Measurements from ENCODE around the gene SNN. TPM values are rescaled to one million over a fixed set of nuclear protein-coding genes. Genes with fewer than 3 reads are reported as not detected.

SNN gene
- total RNA-seq, 1 donor from 2014 or later, result 16.7 TPM

- Histone ChIP-seq H3K27me3 (ENCODE audit: insufficient read depth, low read length) (no peaks in the 10 kb centered on the region), H3K36me3 (ENCODE audit: insufficient read depth, low read length) (no peaks in the 10 kb centered on the region), H3K9ac (ENCODE audit: low read length) (no peak overlapping the region), H2AFZ (ENCODE audit: low read depth, low read length) (no peak overlapping the region), H3K79me2 (ENCODE audit: insufficient read depth, low read length) (peaks cover 14% of the 10 kb centered on the region), H3K4me3 (ENCODE audit: insufficient read depth, low read depth, low read length) (no peak overlapping the region), H4K20me1 (ENCODE audit: insufficient read depth, low read length) (peaks cover 11% of the 10 kb centered on the region), H3K27ac (ENCODE audit: low read depth, low read length) (no peak overlapping the region), H3K9me3 (ENCODE audit: insufficient read depth, low read depth, low read length) (no peaks in the 10 kb centered on the region), H3K4me1 (ENCODE audit: insufficient read depth, low read length) (peaks cover 14% of the 10 kb centered on the region), H3K4me2 (ENCODE audit: low read length) (no peak overlapping the region)
- Mint-ChIP-seq H3K27ac (ENCODE audit: unreplicated experiment) (no peak overlapping the region), H3K4me1 (ENCODE audit: low read depth, unreplicated experiment) (peaks cover 6% of the 10 kb centered on the region), H3K4me3 (ENCODE audit: unreplicated experiment) (no peak overlapping the region), H3K36me3 (ENCODE audit: low read depth, unreplicated experiment) (no peaks in the 10 kb centered on the region), H3K27me3 (ENCODE audit: low read depth, unreplicated experiment) (peaks cover 10% of the 10 kb centered on the region), H3K9me3 (ENCODE audit: unreplicated experiment) (no peaks in the 10 kb centered on the region)
- DNase-seq (ENCODE audit: low read depth), result no peak
- TF ChIP-seq EZH2 (IDR thresholded peaks at IDR 0.05; ENCODE audit: insufficient read depth, low read length) (no peak), CTCF (IDR thresholded peaks at IDR 0.05; ENCODE audit: insufficient read depth, low read depth, low read length) (no peak)
- no peak for FAIRE-seq
Observed at GRCh38 chr16:11665071-11665491, 3.2 kb upstream of the SNN start.

GRCh38 chr16:11666103-11667055 lies 1.9 kb upstream of the SNN start:
- Histone ChIP-seq H3K4me2 (ENCODE audit: low read length) (no peak overlapping the region), H3K4me1 (ENCODE audit: insufficient read depth, low read length) (peaks cover 14% of the 10 kb centered on the region), H3K27me3 (ENCODE audit: insufficient read depth, low read length) (no peaks in the 10 kb centered on the region), H3K36me3 (ENCODE audit: insufficient read depth, low read length) (no peaks in the 10 kb centered on the region), H4K20me1 (ENCODE audit: insufficient read depth, low read length) (peaks cover 24% of the 10 kb centered on the region), H3K4me3 (ENCODE audit: insufficient read depth, low read depth, low read length) (no peak overlapping the region), H3K79me2 (ENCODE audit: insufficient read depth, low read length) (peaks cover 27% of the 10 kb centered on the region), H3K9ac (ENCODE audit: low read length) (no peak overlapping the region), H2AFZ (ENCODE audit: low read depth, low read length) (no peak overlapping the region), H3K27ac (ENCODE audit: low read depth, low read length) (no peak overlapping the region), H3K9me3 (ENCODE audit: insufficient read depth, low read depth, low read length) (no peaks in the 10 kb centered on the region)
- DNase-seq (ENCODE audit: low read depth) (no peak), FAIRE-seq (no peak)
- TF ChIP-seq EZH2 (IDR thresholded peaks at IDR 0.05; ENCODE audit: insufficient read depth, low read length) (no peak), CTCF (IDR thresholded peaks at IDR 0.05; ENCODE audit: insufficient read depth, low read depth, low read length) (no peak)
- Mint-ChIP-seq H3K4me1 (ENCODE audit: low read depth, unreplicated experiment) (peaks cover 10% of the 10 kb centered on the region), H3K4me3 (ENCODE audit: unreplicated experiment) (peak overlapping the region; percentile 75), H3K27ac (ENCODE audit: unreplicated experiment) (no peak overlapping the region), H3K36me3 (ENCODE audit: low read depth, unreplicated experiment) (no peaks in the 10 kb centered on the region), H3K27me3 (ENCODE audit: low read depth, unreplicated experiment) (peaks cover 8% of the 10 kb centered on the region), H3K9me3 (ENCODE audit: unreplicated experiment) (no peaks in the 10 kb centered on the region)
